GM19351 (cell line): ENCODE data around the gene DEFB114.

ENCODE experiments used
- ATAC-seq: cut with Tn5 transposase; IDR thresholded peaks from one replicate; pipeline ENCODE4 v1.9.1; 2021; ENCODE audit warnings: mild to moderate bottlenecking, moderate library complexity; ENCODE audit not compliant: unreplicated experiment

The DEFB114 gene

GRCh38 chr6:49937017-49937416 lies 26.9 kb downstream of the DEFB114 start:
- no peak for ATAC-seq

GRCh38 chr6:49935387-49935786 lies 28.6 kb downstream of the DEFB114 start:
- no peak for ATAC-seq

DNA sequence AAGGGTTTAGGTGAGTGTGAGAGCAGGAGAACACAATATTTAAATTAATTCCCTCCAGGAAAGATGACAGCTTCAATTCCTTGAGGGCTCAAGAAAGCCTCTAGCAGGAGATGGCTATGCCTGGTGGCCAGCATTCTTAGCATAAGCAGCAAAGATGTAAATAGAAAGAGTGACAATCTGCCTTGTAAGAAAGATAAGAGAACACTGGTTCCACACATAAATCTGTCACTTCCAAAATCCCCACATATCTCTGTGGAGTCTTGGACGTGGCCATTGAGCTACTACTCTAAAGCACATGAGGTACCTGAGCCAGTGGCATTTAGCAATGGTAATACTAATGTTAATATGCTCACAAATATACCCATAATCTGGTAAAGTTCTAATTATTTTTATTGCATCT lies 29.2 kb downstream of the DEFB114 start:
- no peak for ATAC-seq

DNA sequence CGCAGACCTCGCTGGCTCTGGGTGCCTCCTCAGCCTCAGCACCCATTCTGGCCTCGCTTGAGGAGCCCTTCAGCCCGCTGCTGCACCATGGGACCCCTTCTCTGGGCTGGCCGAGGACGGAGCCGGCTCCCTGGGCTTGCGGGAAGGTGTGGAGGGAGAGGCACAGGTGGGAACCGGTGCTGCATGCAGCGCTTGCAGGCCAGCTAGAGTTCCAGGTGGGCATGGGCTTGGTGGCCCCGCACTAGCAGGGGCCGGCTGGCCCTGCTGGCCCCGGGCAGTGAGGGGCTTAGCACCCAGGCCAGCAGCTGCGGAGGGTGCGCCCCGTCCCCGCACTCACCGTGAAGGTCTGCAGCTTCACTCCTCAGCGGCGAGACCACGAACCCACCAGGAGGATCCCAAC lies 30.4 kb downstream of the DEFB114 start:
- ATAC-seq, result no peak

GRCh38 chr6:49929340-49929739 lies 34.6 kb downstream of the DEFB114 start:
- no peak for ATAC-seq

DNA sequence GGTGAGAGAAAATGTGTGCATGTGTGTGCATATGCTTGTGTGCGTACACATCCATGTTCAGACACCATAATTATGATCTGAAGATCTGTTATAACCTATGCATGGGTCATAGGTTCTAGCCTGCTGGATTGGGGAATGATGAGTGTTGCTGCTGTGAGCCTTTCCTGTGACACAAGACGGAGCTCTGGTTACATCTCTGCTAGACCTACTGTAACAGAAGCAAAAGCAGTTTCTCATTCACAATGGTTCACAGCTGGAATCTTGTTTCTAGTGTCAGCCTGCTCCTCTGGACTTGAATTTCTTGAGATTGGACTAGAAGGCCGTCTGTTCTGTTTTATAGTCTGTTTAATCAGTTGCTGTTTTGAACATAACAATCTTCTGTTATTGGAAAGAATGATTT lies 40.1 kb downstream of the DEFB114 start:
- ATAC-seq, result no peak

DNA sequence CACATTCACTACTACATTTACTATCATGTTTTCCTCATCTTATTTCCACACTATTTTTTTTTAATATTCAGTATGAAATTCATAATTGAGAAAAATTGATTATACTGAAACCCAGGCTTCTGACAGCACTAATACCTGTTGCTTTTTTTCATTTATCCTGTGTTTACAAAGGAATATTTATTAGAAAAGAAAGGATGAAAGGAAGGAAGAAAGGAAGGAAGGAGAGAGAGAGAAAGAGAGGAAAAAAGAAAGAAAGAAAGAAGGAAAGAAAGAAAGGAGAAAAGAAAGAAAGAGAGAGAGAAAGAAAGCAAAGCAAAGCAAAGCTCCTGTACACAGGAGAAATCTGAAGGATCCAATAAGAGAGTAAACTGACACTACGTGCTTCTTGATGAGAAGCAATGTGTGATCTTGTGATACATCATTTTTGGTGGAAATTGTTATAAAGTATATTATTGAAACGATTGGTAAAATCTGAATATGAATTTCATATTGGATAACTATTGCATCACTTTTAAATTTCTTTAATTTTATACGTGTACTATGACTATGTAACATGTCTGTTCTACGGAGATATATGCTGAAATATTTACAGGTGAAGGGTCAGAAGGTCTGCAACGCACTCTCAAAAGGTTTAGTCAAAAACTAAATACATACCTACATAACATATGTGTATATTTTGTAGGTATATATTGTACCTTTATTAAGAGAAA lies 43.9 kb downstream of the DEFB114 start:
- no peak for ATAC-seq

DNA sequence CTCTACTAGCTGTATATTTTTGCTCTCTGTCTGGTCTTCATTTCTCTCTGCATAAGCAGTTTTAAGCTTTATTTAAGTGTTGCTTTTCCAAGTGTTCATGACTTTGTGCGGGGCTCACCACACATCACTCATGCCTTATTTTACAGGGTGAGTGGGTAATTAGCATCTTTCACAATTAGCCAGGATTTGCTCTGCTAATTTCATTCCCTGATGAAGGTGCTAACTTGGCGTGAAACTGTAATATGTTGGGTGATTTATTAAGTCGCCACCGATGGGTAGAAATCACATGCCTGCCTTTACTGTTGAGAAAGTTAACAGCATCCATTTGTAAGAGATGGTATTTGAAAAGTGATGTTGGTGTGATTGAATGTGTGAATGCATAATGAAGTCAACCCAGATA lies 44.7 kb downstream of the DEFB114 start:
- no peak for ATAC-seq

GRCh38 chr6:49918787-49919186 lies 45.2 kb downstream of the DEFB114 start:
- ATAC-seq, result no peak

DNA sequence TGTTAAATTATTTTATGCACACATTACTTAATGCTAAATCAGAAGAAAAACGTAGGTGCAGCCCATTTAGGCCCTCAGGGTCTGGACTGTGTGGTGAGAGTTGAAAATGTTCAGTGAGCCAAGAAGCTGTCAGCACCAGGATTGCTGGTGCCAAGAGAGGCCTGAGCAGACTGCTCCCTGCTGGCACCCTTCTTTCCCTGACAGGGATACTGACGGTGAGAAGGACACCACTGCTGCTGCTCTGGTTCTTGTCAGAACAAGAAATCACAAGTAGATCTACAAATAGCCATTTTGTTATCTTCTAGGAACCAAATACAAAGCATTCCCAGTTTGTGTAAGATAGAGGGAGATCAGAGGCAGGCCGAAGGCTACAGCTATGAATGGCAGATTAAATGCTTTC lies 48.9 kb downstream of the DEFB114 start:
- ATAC-seq, result no peak

GRCh38 chr6:49913636-49914375 lies 50.2 kb downstream of the DEFB114 start:
- no peak for ATAC-seq

DNA sequence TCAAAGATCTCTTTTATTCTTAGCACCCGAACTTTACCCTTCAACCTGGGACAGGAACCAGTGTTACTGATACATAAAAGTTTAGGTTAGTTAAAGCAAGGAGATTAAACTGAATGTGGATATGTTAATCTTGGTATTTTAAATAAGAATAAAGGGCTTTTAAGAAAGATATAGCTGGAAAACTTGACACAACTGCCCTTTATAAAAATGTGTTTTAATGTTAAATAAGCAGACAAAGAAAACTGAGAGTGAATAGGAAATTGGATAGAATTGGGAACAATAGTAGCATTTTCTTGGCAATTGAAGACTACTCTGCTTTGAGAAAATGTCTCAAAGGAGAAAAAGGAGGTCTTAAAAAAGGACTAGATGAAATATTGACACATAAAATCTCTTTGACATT lies 51.8 kb downstream of the DEFB114 start:
- no peak for ATAC-seq

DNA sequence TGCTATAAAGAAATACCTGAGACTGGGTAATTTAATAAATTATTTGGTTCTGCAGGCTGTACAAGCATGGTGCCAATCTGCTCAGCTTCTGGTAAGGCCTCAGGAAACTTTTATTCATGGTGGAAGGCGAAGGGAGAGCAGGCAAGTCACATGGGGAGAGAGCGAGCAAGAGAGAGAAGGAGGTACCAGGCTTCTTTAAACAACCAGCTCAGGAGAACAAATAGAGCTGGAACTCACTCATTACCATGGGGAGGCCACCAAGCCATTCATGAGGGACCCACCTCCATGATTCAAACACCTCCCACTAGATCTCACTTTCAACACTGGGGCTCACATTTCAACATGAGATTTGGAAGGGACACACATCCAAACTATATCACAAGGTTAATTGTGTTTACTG lies 52.7 kb downstream of the DEFB114 start:
- no peak for ATAC-seq
